ENCODE measurements around the gene COX4I2. TPM values are rescaled to one million over a fixed set of nuclear protein-coding genes. Genes with fewer than 3 reads are reported as not detected.

Gene COX4I2
- total RNA-seq, 1 experiment from 2014 or later: not detected

- TF ChIP-seq SOX15 (CRISPR knock-in tag; IDR thresholded peaks at IDR 0.05) (no peak), CDX4 (CRISPR knock-in tag; IDR thresholded peaks at IDR 0.05; ENCODE audit: borderline replicate concordance) (no peak), NR2C2 (CRISPR knock-in tag; IDR thresholded peaks at IDR 0.05) (no peak), NR1H2 (CRISPR knock-in tag; IDR thresholded peaks at IDR 0.05) (no peak), RELA (CRISPR knock-in tag; IDR thresholded peaks at IDR 0.05; ENCODE audit: borderline replicate concordance) (no peak)
These were observed 41.0 kb downstream of the COX4I2 start (continued) for GRCh38 chr20:31678389-31679356.

- Mint-ChIP-seq H3K4me3 (no peak overlapping the region), H3K27ac (peak overlapping the region; percentile 90), H3K36me3 (peaks cover 9% of the 10 kb centered on the region; the same call in 1 of the 2 replicates), H3K27me3 (ENCODE audit: low read depth) (no peaks in the 10 kb centered on the region), H3K4me1 (peaks cover 44% of the 10 kb centered on the region), H3K9me3 (no peaks in the 10 kb centered on the region)
- ChIA-PET CTCF (interaction anchor here (1.6 to 6.3 kb wide), 2 partner anchors 18 to 44 kb away, joined by 14 to 49 read pairs; no protein-coding TSS in a partner anchor), POLR2A (no interaction called here)
- ATAC-seq (no peak), DNase-seq (ENCODE audit: low spot score) (no peak)
- TF ChIP-seq FOXP1 (CRISPR knock-in tag; IDR thresholded peaks at IDR 0.05; ENCODE audit: borderline replicate concordance) (no peak), NFYB (CRISPR knock-in tag; conservative IDR thresholded peaks at IDR 0.05; ENCODE audit: low read depth) (no peak), NR3C1 (CRISPR knock-in tag; conservative IDR thresholded peaks at IDR 0.05; ENCODE audit: low read depth) (no peak), KAT7 (CRISPR knock-in tag; IDR thresholded peaks at IDR 0.05; ENCODE audit: borderline replicate concordance) (no peak)
These were observed 41.9 kb downstream of the COX4I2 start for GRCh38 chr20:31679357-31680285.

- TF ChIP-seq E2F1 (CRISPR knock-in tag; IDR thresholded peaks at IDR 0.05) (no peak), ELF4 (CRISPR knock-in tag; IDR thresholded peaks at IDR 0.05; ENCODE audit: low read depth) (no peak), ETV6 (CRISPR knock-in tag; IDR thresholded peaks at IDR 0.05) (no peak), RORB (CRISPR knock-in tag; IDR thresholded peaks at IDR 0.05) (no peak), ZNF232 (CRISPR knock-in tag; IDR thresholded peaks at IDR 0.05) (no peak), GABPB1 (CRISPR knock-in tag; IDR thresholded peaks at IDR 0.05) (no peak), ZNF512 (CRISPR knock-in tag; IDR thresholded peaks at IDR 0.05; ENCODE audit: borderline replicate concordance) (no peak), SP1 (CRISPR knock-in tag; conservative IDR thresholded peaks at IDR 0.05) (no peak), ZNF263 (CRISPR knock-in tag; IDR thresholded peaks at IDR 0.05; ENCODE audit: low read depth) (no peak), ATF3 (CRISPR knock-in tag; conservative IDR thresholded peaks at IDR 0.05) (no peak), NR2C2 (CRISPR knock-in tag; IDR thresholded peaks at IDR 0.05) (no peak), OVOL2 (CRISPR knock-in tag; IDR thresholded peaks at IDR 0.05; ENCODE audit: borderline replicate concordance) (no peak), CTCF (IDR thresholded peaks at IDR 0.05) (no peak)
- Mint-ChIP-seq H3K4me3 (no peak overlapping the region), H3K27me3 (ENCODE audit: low read depth) (no peaks in the 10 kb centered on the region), H3K36me3 (peaks cover 9% of the 10 kb centered on the region; the same call in 1 of the 2 replicates), H3K9me3 (no peaks in the 10 kb centered on the region), H3K4me1 (peaks cover 43% of the 10 kb centered on the region), H3K27ac (peak overlapping the region; percentile 90)
- POLR2A ChIA-PET: no interaction called here
- no peak for ATAC-seq
- DNase-seq (ENCODE audit: low spot score): no peak
- CTCF ChIA-PET: interaction anchor here (1.6 to 6.3 kb wide), 2 partner anchors 19 to 43 kb away, joined by 14 to 49 read pairs; no protein-coding TSS in a partner anchor
These were observed 42.8 kb downstream of the COX4I2 start for GRCh38 chr20:31680286-31681127.
